Measurements from ENCODE around the gene C2orf49. TPM values are rescaled to one million over a fixed set of nuclear protein-coding genes. Genes with fewer than 3 reads are reported as not detected.

The C2orf49 gene
- total RNA-seq, 1 experiment from 2014 or later, result 17.2 TPM

GRCh38 chr2:105375001-105375561, 37.7 kb downstream of the C2orf49 start:
- BruUV-seq (replicated peaks), result no TSS peak
- ChIA-PET CTCF (no interaction called here), RAD21 (ENCODE audit: low non-redundant PET in 1 of 2, low total read pairs in 2 of 2, uncharacterized antibody in 2 of 2, unreplicated experiment in 2 of 2) (no interaction called here), POLR2A (no interaction called here)
- no peak overlapping the region for H3K4me2 ChIP-seq (ENCODE audit: low read length)
- H4K20me1 ChIP-seq (ENCODE audit: insufficient read depth), result no peaks in the 10 kb centered on the region
- no peak for ATAC-seq
- H3K36me3 ChIP-seq (ENCODE audit: control insufficient read depth in 1 of 2, insufficient read depth in 2 of 2, low read length in 2 of 2), result peaks cover 22 to 39% of the 10 kb centered on the region in 2 experiments; a peak in 2 of 4 replicates
- no peaks in the 10 kb centered on the region for H3K27me3 ChIP-seq (ENCODE audit: insufficient read depth, low read length)
- no peak overlapping the region for H3K4me3 ChIP-seq (replicated peaks in 1 of 2; ENCODE audit: low read depth in 1 of 2, low read length in 2 of 2)
- H3K4me1 ChIP-seq (ENCODE audit: control insufficient read depth in 1 of 2, insufficient read depth in 2 of 2, low read length in 2 of 2), result no peaks in the 10 kb centered on the region
- no peak for TF ChIP-seq SIN3A (IDR thresholded peaks at IDR 0.05; ENCODE audit: low read depth)
- no peak for TF ChIP-seq CBX3 (IDR thresholded peaks at IDR 0.05; ENCODE audit: low read depth)
- no peak for TF ChIP-seq JUND (IDR thresholded peaks at IDR 0.05)
- no peak for TF ChIP-seq CTCF (IDR thresholded peaks at IDR 0.05 in 2 of 3, conservative IDR thresholded peaks at IDR 0.05 in 1 of 3; ENCODE audit: borderline replicate concordance in 1 of 3, insufficient read depth in 1 of 3, low read depth in 2 of 3, low read length in 2 of 3)
- TF ChIP-seq SP1 (IDR thresholded peaks at IDR 0.05; ENCODE audit: low read depth), result no peak
- no peak for TF ChIP-seq EGR1 (IDR thresholded peaks at IDR 0.05; ENCODE audit: low read depth)
- TF ChIP-seq POLR2AphosphoS5 (IDR thresholded peaks at IDR 0.05; ENCODE audit: low read depth, low read length), result no peak
- no peak for TF ChIP-seq CEBPB (IDR thresholded peaks at IDR 0.05; ENCODE audit: low read depth)
- no peak for TF ChIP-seq REST (IDR thresholded peaks at IDR 0.05; ENCODE audit: low read depth)
- no peak for TF ChIP-seq ZNF274 (IDR thresholded peaks at IDR 0.05; ENCODE audit: low read depth, low read length)
- TF ChIP-seq POLR2A (IDR thresholded peaks at IDR 0.05; ENCODE audit: borderline replicate concordance, extremely low read depth, insufficient read depth, insufficient read length), result no peak
- TF ChIP-seq EZH2 (IDR thresholded peaks at IDR 0.05), result no peak
- no peak for TF ChIP-seq ZBTB33 (IDR thresholded peaks at IDR 0.05; ENCODE audit: extremely low read depth, insufficient replicate concordance, low read length)
- TF ChIP-seq FOSL1 (IDR thresholded peaks at IDR 0.05; ENCODE audit: low read depth), result no peak
- TF ChIP-seq SRF (IDR thresholded peaks at IDR 0.05; ENCODE audit: low read depth), result no peak
- TF ChIP-seq TCF7L2 (IDR thresholded peaks at IDR 0.05; ENCODE audit: borderline replicate concordance, extremely low read depth, insufficient read depth, insufficient read length), result no peak
- peaks cover 62% of the 10 kb centered on the region for H3K79me2 ChIP-seq (ENCODE audit: insufficient read depth, low read length)
- H3K27ac ChIP-seq (ENCODE audit: low read depth, low read length), result no peak overlapping the region
- no peak for DNase-seq (ENCODE audit: low read depth, low spot score)
- H3K9ac ChIP-seq (ENCODE audit: low read length), result no peak overlapping the region
- no peaks in the 10 kb centered on the region for H3K9me3 ChIP-seq (ENCODE audit: control insufficient read depth in 1 of 2, insufficient read depth in 1 of 2, low read depth in 1 of 2, low read length in 2 of 2)
- intact Hi-C loops (cut with micrococcal nuclease), result no loop called here
- H3K9me2 ChIP-seq (ENCODE audit: insufficient read depth), result no peaks in the 10 kb centered on the region
- no peak overlapping the region for H2AFZ ChIP-seq (ENCODE audit: low read depth, low read length, poor library complexity, severe bottlenecking)
